ENCODE results near the gene MCCC2. TPM values are rescaled to one million over a fixed set of nuclear protein-coding genes. Genes with fewer than 3 reads are reported as not detected.
"Not testable (repeated sequence)": the region's sequence is repeated elsewhere in the genome, so short reads cannot be mapped to it uniquely, and the experiment has no call there.

MCCC2 gene
- total RNA-seq: 31.4 TPM
- long read RNA-seq, transcript MCCC2-201 (17 exons, 3,665 nt): major isoform, 7 of 23 reads
- long read RNA-seq, partial matches to known transcripts: 3 of 23 reads
- long read RNA-seq, other reads (novel, unspliced or antisense): 13 of 23 reads

- Histone ChIP-seq H3K27me3 (ENCODE audit: low read depth) (no peaks in the 10 kb centered on the region), H3K4me1 (peaks cover 21% of the 10 kb centered on the region), H3K36me3 (no peaks in the 10 kb centered on the region), H3K27ac (peak within 1 kb of the TSS; percentile 85), H3K4me3 (peak within 1 kb of the TSS; percentile 80), H3K9me3 (no peaks in the 10 kb centered on the region)
- ATAC-seq: peak; percentile 100
- intact Hi-C loops (cut with DNase I): no loop called here
- TF ChIP-seq, protein P1, sequence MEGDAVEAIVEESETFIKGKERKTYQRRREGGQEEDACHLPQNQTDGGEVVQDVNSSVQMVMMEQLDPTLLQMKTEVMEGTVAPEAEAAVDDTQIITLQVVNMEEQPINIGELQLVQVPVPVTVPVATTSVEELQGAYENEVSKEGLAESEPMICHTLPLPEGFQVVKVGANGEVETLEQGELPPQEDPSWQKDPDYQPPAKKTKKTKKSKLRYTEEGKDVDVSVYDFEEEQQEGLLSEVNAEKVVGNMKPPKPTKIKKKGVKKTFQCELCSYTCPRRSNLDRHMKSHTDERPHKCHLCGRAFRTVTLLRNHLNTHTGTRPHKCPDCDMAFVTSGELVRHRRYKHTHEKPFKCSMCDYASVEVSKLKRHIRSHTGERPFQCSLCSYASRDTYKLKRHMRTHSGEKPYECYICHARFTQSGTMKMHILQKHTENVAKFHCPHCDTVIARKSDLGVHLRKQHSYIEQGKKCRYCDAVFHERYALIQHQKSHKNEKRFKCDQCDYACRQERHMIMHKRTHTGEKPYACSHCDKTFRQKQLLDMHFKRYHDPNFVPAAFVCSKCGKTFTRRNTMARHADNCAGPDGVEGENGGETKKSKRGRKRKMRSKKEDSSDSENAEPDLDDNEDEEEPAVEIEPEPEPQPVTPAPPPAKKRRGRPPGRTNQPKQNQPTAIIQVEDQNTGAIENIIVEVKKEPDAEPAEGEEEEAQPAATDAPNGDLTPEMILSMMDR (IDR thresholded peaks at IDR 0.05): no peak
- peak; percentile 99 for DNase-seq
Measured at GRCh38 chr5:71586941-71587765, at the start of gene MCCC2. TSS of gene MCCC2 (plus strand) at chr5:71587340. CDS start at chr5:71587426, 86 bp downstream.

- H3K36me3 ChIP-seq: peaks cover 77% of the 10 kb centered on the region
- TF ChIP-seq, protein P1 (IDR thresholded peaks at IDR 0.05): no peak
- intact Hi-C loops (cut with DNase I): no loop called here
- ATAC-seq (no peak), DNase-seq (no peak)
- H3K9me3 ChIP-seq: no peaks in the 10 kb centered on the region
- H3K4me3 ChIP-seq: no peak overlapping the region
- H3K27ac ChIP-seq: no peak overlapping the region
- H3K4me1 ChIP-seq: no peaks in the 10 kb centered on the region
- H3K27me3 ChIP-seq (ENCODE audit: low read depth): no peaks in the 10 kb centered on the region
Measured at GRCh38 chr5:71537687-71538086, 49.5 kb upstream of the MCCC2 start.

GRCh38 chr5:71550885-71551284, 36.3 kb upstream of the MCCC2 start:
- H3K27ac ChIP-seq; H3K4me1 ChIP-seq; ATAC-seq; intact Hi-C loops (cut with DNase I); DNase-seq; H3K4me3 ChIP-seq; H3K27me3 ChIP-seq (ENCODE audit: low read depth); H3K9me3 ChIP-seq: not testable (repeated sequence)
- H3K36me3 ChIP-seq: peaks cover 86% of the 10 kb centered on the region

DNA sequence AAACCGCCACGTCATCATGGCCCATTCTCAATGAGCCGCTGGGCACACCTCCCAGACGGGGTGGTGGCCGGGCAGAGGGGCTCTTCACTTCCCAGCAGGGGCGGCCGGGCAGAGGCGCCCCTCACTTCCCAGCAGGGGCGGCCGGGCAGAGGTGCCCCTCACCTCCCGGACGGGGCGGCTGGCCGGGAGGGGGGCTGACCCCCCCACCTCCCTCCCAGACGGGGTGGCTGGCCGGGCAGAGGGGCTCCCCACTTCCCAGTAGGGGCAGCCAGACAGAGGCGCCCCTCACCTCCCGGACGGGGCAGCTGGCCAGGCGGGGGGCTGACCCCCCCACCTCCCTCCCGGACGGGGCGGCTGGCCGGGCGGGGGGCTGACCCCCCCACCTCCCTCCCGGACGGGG, 35.6 kb upstream of the MCCC2 start:
- intact Hi-C loops (cut with DNase I); H3K4me1 ChIP-seq; H3K4me3 ChIP-seq; ATAC-seq; DNase-seq; H3K27me3 ChIP-seq (ENCODE audit: low read depth); H3K27ac ChIP-seq; H3K9me3 ChIP-seq: not testable (repeated sequence)
- peaks cover 86% of the 10 kb centered on the region for H3K36me3 ChIP-seq

- H3K4me3 ChIP-seq; ATAC-seq; H3K27me3 ChIP-seq (ENCODE audit: low read depth); H3K4me1 ChIP-seq; H3K27ac ChIP-seq; intact Hi-C loops (cut with DNase I); DNase-seq; H3K9me3 ChIP-seq: not testable (repeated sequence)
- H3K36me3 ChIP-seq: peaks cover 86% of the 10 kb centered on the region
Measured at GRCh38 chr5:71552026-71552749, 35.0 kb upstream of the MCCC2 start.

GRCh38 chr5:71563161-71563560, 24.0 kb upstream of the MCCC2 start:
- intact Hi-C loops (cut with DNase I): no loop called here
- Histone ChIP-seq H3K4me3 (no peak overlapping the region), H3K9me3 (no peaks in the 10 kb centered on the region), H3K27me3 (ENCODE audit: low read depth) (no peaks in the 10 kb centered on the region), H3K27ac (no peak overlapping the region), H3K4me1 (no peaks in the 10 kb centered on the region), H3K36me3 (peaks cover 85% of the 10 kb centered on the region)
- ATAC-seq (no peak), DNase-seq (no peak)
- TF ChIP-seq, protein P1 (IDR thresholded peaks at IDR 0.05): no peak

DNA sequence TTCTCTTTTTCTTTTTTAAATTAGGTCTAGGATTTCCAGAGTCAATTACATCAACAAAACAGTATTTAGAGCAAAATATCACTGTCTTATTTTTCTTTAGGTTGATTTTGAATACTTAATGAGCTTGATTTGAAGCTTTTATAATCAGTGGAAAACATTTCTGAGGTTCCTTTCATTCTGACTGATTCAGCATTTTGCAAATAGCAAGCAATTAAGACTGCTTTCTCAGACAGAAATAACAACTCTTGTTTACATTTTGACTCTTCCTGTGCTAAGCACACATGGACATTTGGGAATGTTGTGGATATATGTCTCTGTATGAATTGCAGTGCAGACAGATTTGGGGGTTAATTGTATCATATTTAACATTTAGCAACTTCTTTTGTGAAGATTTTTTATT, 22.2 kb upstream of the MCCC2 start:
- Histone ChIP-seq H3K4me3 (no peak overlapping the region), H3K9me3 (no peaks in the 10 kb centered on the region), H3K27me3 (ENCODE audit: low read depth) (no peaks in the 10 kb centered on the region), H3K27ac (no peak overlapping the region), H3K36me3 (peaks cover 72% of the 10 kb centered on the region), H3K4me1 (no peaks in the 10 kb centered on the region)
- ATAC-seq (no peak), DNase-seq (no peak)
- intact Hi-C loops (cut with DNase I): no loop called here
- TF ChIP-seq, protein P1 (IDR thresholded peaks at IDR 0.05): no peak

All from lower lobe of right lung (tissue), 2 donors.